ENCODE measurements around the gene ICAM1.

DNA sequence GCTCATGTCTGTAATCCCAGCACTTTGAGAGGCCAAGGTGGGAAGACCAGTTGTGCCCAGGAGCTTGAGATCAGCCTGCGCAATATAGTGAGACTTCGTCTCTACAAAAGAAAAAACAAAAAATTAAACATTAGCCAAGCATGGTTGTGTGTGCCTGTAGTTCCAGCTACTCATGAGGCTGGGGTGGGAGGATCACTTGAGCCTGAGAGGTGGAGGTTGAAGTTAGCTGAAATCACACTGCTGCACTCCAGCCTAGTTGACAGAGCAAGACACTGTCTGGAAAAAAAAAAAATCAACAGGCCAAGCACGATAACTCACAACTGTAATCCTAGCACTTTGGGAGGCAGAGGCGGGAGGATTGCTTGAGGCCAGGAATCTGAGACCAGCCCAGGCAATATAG, 35.9 kb upstream of the ICAM1 start:
- no peak for TF ChIP-seq POLR2A (IDR thresholded peaks at IDR 0.05)
- TF ChIP-seq, protein P1, sequence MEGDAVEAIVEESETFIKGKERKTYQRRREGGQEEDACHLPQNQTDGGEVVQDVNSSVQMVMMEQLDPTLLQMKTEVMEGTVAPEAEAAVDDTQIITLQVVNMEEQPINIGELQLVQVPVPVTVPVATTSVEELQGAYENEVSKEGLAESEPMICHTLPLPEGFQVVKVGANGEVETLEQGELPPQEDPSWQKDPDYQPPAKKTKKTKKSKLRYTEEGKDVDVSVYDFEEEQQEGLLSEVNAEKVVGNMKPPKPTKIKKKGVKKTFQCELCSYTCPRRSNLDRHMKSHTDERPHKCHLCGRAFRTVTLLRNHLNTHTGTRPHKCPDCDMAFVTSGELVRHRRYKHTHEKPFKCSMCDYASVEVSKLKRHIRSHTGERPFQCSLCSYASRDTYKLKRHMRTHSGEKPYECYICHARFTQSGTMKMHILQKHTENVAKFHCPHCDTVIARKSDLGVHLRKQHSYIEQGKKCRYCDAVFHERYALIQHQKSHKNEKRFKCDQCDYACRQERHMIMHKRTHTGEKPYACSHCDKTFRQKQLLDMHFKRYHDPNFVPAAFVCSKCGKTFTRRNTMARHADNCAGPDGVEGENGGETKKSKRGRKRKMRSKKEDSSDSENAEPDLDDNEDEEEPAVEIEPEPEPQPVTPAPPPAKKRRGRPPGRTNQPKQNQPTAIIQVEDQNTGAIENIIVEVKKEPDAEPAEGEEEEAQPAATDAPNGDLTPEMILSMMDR (IDR thresholded peaks at IDR 0.05): no peak

Data from heart left ventricle (tissue), 13 donors.